ENCODE results near the gene SCNM1.
A peak's percentile ranks its signal among the peaks of the same experiment; 100 is the strongest.

SCNM1 gene

GRCh38 chr1:151165738-151166504 is at the start of gene SCNM1, which contains the start of gene LYSMD1:
Gene SCNM1 (plus strand): TSS chr1:151166144. CDS start chr1:151166153, 9 bp downstream.
Gene LYSMD1 (minus strand): TSS chr1:151165902. CDS start chr1:151165258, 644 bp downstream.
- DNase-seq (ENCODE audit: low spot score), result peak; percentile 98

- DNase-seq (ENCODE audit: low spot score), result no peak
Observed at GRCh38 chr1:151124763-151125403, 41.1 kb upstream of the SCNM1 start.

GRCh38 chr1:151128800-151129199 is 37.1 kb upstream of the SCNM1 start:
- DNase-seq (ENCODE audit: low spot score), result no peak

GRCh38 chr1:151130987-151131586 is 34.9 kb upstream of the SCNM1 start:
- DNase-seq (ENCODE audit: low spot score), result peak; percentile 19

- DNase-seq (ENCODE audit: low spot score), result no peak
Observed at GRCh38 chr1:151131701-151132334, 34.1 kb upstream of the SCNM1 start.

- DNase-seq (ENCODE audit: low spot score), result no peak
Observed at GRCh38 chr1:151132335-151133017, 33.5 kb upstream of the SCNM1 start.

- DNase-seq (ENCODE audit: low spot score), result no peak
Observed at GRCh38 chr1:151133018-151133806, 32.7 kb upstream of the SCNM1 start.

- no peak for DNase-seq (ENCODE audit: low spot score)
Observed at GRCh38 chr1:151134396-151134795, 31.5 kb upstream of the SCNM1 start.

GRCh38 chr1:151134991-151135390 is 31.0 kb upstream of the SCNM1 start:
- no peak for DNase-seq (ENCODE audit: low spot score)

- no peak for DNase-seq (ENCODE audit: low spot score)
Observed at GRCh38 chr1:151135433-151136385, 30.2 kb upstream of the SCNM1 start.

GRCh38 chr1:151137789-151138188 is 28.2 kb upstream of the SCNM1 start:
- no peak for DNase-seq (ENCODE audit: low spot score)

GRCh38 chr1:151142411-151143056 is 23.4 kb upstream of the SCNM1 start:
- DNase-seq (ENCODE audit: low spot score), result no peak

GRCh38 chr1:151143057-151143435 is 22.9 kb upstream of the SCNM1 start:
- DNase-seq (ENCODE audit: low spot score), result no peak

GRCh38 chr1:151143986-151144385 is 22.0 kb upstream of the SCNM1 start:
- no peak for DNase-seq (ENCODE audit: low spot score)

- no peak for DNase-seq (ENCODE audit: low spot score)
Observed at GRCh38 chr1:151144474-151145303, 21.3 kb upstream of the SCNM1 start.

GRCh38 chr1:151145304-151146071 is 20.5 kb upstream of the SCNM1 start:
- no peak for DNase-seq (ENCODE audit: low spot score)

GRCh38 chr1:151146072-151146411 is 19.9 kb upstream of the SCNM1 start:
- no peak for DNase-seq (ENCODE audit: low spot score)

All from hematopoietic multipotent progenitor cell treated with erythropoietin and hydrocortisone succinate and interleukin-3 and kit ligand, for 15 days (in vitro differentiated cells).